GM18520 (cell line): ENCODE results near the gene TXLNG.
"Not testable (repeated sequence)": the region's sequence is repeated elsewhere in the genome, so short reads cannot be mapped to it uniquely, and the experiment has no call there.

Source experiments
- ATAC-seq: cut with Tn5 transposase; IDR thresholded peaks from one replicate; pipeline ENCODE4 v1.9.1; 2021; ENCODE audit not compliant: unreplicated experiment

Gene TXLNG

DNA sequence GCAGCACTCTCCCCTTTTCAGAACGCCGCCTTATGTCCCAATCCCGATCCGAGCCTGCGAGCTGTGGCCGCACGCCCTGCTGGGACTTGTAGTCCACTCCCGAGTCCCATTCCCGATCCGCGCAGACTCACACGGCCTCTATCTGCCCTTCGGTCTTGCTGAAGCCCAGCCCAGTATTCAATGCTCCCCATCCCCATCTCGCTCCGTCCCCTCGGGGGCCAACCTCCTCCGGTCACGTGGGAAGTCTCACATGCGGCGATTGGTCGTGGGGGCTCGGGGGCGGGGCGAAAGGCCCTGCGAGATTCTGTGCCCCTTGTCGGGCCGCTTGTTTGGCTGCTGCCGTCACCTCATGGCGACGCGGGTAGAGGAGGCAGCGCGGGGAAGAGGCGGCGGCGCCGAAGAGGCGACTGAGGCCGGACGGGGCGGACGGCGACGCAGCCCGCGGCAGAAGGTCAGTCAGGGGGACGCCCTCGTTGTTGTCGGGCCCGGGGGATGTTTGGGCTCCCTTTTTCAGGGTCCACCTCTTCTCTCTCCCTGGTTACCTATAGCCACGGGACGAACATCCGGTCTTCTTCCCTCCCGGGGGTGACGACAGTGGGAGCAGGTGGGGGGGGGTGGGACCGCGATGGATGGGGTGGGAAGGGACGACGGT lies at the start of gene TXLNG:
TSS of gene TXLNG (plus strand) at position 328 of the 652 bp plus-strand sequence. CDS start at position 350, 22 bp downstream.
- peak; percentile 99 for ATAC-seq

GRCh38 chrX:16737024-16737423 lies 49.2 kb upstream of the TXLNG start:
- ATAC-seq: no peak

DNA sequence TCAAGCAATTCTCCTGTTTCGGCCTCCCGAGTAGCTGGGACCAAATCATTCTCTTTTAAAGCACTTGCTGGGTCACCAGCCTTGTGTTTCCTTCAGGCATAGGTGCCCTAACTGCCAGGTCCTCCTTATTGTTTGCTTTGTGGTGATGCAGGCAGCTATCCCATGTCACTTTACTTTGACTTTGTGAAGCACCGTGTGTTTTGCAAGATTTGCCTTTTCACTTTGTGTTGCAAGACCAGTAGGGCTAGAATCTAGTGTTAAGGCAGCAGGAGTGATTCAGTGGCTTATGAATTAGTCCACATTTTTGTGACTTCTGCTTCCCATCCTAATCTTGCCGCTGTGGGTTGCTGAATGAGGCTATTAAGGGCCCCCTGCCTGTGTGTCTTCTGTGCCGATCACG lies 46.7 kb upstream of the TXLNG start:
- ATAC-seq: no peak

DNA sequence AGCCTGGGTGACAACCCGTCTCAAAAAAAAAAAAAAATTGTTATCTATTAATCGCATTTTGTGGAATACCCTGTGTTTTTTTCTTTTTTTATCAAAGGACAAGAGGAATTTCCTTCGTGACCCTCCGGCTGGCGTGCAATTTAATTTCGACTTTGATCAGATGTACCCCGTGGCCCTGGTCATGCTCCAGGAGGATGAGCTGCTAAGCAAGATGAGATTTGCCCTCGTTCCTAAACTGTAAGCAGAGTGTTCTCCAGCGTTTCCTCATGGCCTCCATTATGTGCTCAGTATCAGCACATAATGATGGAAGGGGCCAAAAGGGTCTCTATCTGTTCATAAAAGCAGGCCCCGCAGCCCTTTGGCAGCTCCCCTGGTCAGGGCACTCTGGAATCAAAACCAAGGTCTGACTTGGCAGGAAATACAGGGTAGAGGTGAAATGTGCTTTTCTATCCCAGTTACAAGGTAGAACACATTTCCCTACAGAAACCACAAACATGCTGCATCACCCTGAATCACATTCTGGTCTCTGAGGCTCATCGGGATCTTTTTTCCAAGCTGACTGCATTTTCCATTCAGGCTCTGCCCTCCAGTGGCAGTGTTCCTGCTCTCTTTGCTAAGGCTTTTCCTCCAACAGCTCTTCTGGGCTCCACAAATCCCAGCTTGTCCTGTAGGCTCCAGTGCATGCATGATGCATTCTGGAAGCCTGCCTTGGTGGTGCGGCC lies 42.5 kb upstream of the TXLNG start:
- ATAC-seq: no peak

- ATAC-seq: no peak
Measured at GRCh38 chrX:16745102-16745501, 41.2 kb upstream of the TXLNG start.

DNA sequence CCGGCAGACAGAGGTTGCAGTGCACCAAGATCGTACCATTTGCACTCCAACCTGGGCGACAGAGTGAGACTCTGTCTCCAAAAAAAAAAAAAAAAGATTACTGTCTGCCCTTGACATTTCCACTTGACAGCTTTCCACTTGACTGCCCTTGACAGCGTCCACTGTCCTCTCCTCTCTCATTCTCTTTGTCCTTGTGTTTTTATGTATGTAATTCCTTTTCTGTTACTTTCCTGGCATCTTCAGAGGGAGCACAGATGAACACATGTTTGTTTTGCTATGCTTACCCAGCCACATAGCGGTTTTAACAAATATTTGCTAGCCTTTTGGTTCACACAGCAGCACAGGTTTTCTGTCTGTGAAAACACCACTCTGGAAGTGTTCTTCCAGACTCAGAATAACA lies 40.6 kb upstream of the TXLNG start:
- ATAC-seq: no peak

GRCh38 chrX:16748425-16748824 lies 37.8 kb upstream of the TXLNG start:
- ATAC-seq: no peak

- ATAC-seq: no peak
Measured at GRCh38 chrX:16750136-16750535, 36.1 kb upstream of the TXLNG start.

DNA sequence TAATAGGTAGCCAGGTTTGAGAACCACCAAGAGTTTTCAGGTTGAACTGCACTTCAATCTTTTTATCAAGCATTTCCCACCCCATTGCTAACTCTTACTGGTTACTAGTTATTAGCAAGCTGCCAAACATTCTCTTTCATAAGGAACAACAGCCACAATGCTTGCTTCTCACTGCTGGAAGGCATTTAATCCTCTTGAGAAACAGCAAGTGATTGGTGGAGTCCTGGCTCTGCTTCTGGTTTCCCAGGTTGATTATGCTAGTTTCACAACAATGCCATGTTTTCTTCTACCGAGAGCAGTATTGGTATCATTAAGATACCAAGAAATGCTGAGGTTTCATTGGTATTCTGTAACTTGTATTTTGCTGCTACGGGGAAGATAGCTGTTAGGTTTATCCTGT lies 32.2 kb upstream of the TXLNG start:
- ATAC-seq: no peak

GRCh38 chrX:16756724-16757123 lies 29.5 kb upstream of the TXLNG start:
- no peak for ATAC-seq

- ATAC-seq: not testable (repeated sequence)
Measured at GRCh38 chrX:16761500-16761899, 24.8 kb upstream of the TXLNG start.

DNA sequence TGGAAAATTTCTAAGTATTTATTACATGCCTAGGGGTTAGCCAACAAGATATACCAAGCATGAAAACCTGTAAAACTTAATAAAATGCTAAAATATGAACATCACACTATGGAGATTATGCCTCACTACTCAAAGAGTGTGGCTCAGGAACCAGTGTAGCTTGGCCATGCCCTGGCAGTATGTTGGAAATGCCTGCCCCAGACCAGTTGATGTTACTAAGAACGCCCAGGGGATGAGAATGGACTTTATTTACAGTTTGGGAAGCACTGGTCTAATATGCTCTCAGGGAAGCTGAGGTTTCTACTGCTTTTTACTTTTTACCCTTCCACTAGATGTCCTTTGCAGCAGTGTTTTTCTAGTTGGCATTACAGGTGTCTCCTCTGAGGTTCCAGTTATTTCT lies 23.7 kb upstream of the TXLNG start:
- ATAC-seq: no peak

GRCh38 chrX:16765594-16765993 lies 20.7 kb upstream of the TXLNG start:
- no peak for ATAC-seq

GRCh38 chrX:16770970-16771482 lies 15.2 kb upstream of the TXLNG start:
- no peak for ATAC-seq

DNA sequence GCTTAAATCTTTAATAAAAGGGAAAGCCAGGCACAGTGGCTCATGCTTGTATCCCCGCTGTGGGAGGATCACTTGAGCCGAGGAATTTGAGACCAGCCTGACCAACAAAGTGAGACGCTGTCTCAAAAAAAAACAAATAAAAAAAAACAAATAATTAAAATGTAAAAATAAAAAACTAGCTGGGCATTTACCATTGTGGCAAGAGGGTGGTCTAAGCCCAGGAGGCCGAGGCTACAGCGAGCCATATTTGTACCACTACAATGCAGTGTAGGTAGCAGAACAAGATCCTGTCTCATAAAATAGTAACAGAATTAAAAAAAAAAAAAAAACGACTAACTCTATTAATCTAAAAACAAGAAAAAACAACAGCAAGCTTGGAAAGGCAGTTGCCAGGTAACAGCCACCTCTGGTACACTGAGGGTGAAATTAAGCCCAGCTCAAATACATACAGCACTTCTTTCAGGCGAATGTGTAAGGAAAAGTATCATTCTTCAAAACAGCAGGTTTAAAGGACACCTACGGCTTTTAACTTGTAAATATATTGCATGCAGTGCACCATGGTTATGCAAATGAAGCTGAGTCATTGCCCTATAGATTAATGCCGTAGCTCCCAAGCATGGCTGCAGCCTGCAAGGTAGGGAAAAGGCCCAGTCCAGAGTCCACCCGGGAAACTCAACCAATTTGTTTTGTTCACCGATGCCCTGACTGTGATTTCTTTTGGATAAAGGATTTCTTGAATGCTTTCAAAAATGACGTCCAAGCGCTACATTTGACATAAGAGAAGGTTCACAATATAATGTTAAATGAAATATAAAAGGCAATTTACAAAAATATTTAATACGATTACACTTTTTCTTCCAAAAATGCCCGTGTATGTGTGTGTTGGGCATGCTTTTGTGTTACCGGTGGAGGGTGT lies 14.5 kb upstream of the TXLNG start:
- no peak for ATAC-seq

GRCh38 chrX:16772460-16772859 lies 13.8 kb upstream of the TXLNG start:
- ATAC-seq: no peak

DNA sequence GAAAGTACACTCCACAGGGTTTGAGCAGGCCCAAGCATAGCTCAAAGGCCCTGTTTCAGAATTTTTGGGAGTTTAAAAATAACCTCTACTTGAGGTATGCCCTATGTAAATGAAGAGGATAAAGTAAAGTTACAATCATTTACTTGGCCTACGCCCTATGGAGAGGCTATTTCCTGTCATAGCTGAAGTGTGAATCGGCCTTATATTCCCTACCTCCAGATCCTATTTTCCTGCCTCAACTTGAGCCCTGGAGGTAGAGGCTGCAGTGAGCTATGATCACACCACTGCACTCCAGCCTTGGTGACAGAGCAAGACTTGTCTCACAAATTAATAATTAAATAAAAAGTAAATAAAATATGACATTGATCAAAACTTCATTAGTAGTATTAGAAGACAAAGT lies 11.5 kb upstream of the TXLNG start:
- ATAC-seq: no peak

DNA sequence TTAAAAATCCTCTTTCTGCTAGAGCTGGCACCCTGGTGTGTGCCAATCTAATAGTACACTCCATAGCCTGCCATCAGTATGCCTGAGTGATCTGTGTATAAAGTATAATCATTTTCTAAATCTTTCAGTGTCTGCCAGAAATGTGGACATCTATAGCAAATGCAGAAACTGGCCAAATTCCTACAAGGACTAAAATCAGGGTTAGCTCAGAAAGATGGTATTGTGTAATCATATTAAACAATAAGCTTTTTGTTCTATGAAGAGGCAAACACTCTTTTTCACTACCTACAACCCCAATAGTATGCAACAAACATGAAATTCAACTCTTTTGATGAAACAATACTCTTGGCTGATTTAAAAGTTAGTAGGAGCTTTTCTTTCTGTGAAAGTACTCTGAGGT lies 7.7 kb upstream of the TXLNG start:
- no peak for ATAC-seq

DNA sequence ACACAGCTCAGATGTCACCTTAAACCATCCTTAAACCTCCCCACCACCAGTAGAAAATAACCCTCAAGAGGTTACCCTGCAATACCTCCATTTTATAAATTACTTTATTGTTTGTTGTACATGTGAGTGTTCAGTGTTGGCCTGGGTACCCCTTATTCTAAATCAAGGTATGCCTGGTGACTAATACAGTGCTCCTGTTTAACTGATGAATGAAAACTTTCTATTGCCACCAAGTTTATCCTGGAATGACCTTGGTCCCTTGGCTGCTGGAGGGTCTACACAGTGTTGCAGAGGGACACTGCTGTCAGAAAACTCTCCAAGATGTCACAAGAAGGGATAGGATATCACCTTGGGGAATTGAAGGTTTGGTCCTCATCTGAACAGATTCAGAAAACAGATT lies 7.3 kb upstream of the TXLNG start:
- ATAC-seq: no peak

- not testable (repeated sequence) for ATAC-seq
Measured at GRCh38 chrX:16779815-16780214, 6.5 kb upstream of the TXLNG start.

DNA sequence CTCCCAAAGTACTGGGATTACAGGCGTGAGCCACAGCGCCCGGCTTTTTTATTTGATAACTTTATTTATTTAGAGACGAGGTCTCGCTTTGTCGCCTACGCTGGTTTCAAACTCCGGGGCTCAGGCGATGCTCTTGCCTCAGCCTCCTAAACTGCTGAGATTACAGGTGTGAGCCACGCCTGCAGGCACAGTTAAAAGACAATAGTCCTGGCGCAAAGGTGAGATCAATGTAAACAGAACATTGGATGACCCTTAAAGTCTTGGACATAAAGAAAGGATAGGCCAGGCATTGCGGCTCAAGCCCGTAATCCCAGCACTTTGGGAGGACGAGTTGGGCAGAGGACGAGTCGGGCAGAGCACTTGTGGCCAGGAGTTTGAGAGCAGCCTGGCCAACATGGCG lies 2.8 kb upstream of the TXLNG start:
- no peak for ATAC-seq
